NCI-H1930 (cell line): ENCODE measurements around the gene MFSD6.

Experiments used
- DNase-seq, 2 experiments: peaks; one replicate each; lab custom pipeline; 2025; lab: John Stamatoyannopoulos, UW

Gene MFSD6

DNA sequence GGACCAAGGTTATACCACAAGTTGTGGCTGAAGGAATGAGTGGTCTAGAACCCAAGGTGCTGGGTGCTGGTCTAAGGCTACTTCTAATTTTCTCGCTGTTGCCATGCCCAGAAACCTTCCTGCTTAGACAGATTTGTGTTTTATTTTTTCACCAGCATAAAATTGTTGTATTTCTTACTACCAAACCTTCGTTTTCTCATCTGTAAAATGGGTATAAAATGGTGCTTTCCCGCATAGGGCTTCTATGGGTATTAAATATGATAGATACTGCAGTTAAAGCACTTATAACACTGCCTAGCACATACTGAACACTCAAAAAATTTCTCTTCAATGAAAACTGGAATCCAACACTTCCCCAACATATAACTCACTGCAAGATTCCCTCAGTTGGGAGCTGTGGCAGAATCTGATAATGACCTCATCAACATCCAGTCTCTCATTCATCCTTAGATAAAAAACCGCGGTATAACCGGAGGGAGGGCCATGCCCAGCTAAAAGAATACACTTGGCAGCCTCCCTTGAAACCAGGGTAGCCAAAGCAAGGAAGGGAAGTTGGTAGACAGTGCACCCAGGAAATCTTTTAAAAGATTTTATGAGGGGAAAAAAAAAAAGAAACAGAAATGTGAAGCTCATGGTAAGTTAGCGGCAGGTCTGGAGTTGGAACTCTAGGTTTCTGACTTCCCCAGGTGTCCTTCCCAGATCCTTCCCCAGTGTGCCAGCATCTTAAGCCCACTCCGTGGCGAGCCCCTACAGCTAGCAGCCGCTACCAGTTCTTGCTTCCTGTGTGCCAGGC is 125.2 kb downstream of the MFSD6 start:
- no peak for DNase-seq

DNA sequence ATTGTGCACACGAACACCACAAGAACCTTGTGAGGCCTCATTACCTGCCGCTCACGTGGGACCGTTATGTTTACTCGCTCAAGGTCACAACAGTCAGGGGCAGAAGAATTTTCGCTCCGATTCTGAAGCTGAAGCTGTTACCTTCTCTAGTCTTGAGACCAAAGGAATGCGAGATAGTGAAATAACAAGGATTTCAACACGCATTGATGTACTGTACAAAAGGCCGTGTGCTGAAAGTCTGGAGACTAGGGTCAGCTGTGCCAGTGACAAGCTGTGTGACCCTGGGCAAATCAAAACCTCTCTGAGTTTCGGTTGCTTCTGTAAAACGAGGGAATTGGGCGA is 125.8 kb downstream of the MFSD6 start:
- no peak for DNase-seq

DNA sequence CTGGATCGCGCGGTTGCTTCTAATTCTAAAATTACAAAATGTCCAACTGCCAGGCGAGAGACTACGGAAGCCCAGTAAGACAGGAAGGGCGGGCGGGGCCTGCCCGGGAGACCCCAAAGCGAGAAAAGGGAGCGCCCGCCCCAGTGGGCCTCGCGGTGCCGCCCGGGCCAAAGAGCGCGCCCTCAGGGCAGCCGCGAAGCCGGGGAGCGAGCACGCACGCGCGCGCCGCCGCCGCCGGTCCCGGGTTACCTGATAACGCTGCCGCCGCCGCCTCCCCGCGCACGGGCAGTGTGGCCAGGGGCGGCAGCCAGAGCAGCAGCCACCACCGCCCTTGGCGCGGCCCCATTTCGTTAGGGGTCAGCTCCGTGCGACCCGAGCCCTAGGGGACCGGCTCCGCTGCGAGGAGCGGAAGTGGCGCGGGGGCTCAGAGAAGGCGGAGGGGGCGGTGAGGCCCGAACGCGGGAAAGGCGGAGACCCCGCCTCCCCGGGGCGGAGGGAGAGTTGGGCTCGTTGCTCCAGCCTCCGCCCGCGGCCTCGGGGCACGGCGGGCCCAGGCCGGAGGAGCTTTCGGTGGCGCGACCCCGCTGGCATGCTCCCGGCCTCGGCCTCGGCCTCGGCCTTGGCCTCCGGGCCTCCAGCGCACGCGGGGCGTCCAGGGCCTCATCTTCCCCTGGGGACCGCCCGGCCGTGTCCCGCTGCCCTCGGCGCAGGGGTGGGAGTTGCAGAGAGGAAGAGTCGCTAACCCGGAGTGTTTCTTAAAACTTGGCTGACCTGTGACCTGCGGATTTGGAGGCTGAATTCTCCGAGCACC is 126.4 kb downstream of the MFSD6 start, which contains the start of gene NEMP2:
NEMP2 (minus strand) TSS at position 413 of the 811 bp plus-strand sequence; CDS start at position 346, 67 bp downstream.
- peak; percentile 67 to 76 for DNase-seq

DNA sequence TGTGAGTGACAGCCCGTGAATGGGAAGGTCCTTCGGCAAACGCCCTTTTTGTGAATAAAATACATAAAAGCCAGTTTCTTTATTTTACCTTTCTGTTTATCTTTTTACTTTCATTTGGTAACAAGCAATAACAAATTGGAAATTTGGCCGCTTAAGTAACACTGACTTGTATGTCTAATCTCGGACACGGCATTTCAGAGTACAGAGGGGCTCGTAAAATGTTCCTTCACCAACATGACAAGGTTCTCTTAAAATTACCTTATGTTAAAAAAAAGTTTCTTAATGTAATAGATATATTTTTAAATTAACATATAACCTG is 126.9 kb downstream of the MFSD6 start:
- DNase-seq = no peak

DNA sequence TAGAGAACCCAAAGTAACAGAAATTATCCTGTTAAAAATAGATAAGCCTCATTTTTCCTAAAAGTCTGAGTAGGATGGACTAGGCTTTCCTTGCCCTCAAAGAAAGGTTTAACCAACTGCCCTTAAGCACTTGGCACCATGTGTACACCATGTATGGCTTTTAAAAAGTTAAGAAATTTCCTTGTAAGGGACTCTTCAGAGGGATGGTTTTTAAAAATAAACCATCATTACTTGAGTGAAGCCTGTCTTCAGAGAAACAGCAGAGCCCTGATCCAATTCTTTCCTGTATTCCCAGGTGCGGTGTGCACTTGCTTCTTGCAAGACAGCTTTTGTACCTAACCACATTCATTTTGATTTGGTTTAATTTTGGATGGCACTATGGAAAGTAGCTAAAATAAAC is 127.4 kb downstream of the MFSD6 start:
- DNase-seq = no peak

DNA sequence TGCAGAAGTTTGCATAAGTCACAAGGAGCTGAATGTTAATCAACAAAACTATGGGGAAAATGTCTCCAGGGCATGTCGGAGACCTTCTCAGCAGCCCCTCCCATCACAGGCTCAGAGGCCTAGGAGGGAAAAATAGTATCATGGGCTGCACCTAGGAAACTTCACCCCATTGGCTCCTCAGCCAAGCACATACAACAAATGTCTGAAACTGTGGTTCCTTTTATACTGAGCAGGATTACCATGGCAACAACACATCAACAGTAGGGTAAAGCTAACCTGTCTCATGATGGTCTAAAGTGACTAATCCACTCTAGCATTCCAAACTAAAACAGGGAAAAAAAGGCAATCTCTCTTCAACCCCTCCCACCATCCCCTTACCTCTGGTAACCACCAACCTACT is 129.6 kb downstream of the MFSD6 start:
- no peak for DNase-seq

DNA sequence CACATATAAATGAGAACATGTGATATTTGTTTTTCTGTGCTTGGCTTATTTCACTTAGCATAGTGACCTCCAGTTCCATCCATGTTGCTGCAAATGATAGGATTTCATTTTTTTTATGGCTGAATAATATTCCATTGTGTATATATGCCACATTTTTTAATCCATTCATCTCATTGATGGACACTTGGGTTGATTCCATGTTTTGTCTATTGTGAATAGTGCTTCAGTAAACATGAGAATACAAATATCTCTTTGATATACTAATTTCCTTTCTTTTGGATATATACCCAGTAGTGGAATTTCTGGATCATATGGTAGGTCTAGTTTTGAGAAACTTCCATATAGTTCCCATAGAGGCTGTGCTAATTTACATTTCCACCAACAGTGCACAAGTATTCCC is 130.0 kb downstream of the MFSD6 start:
- no peak for DNase-seq

DNA sequence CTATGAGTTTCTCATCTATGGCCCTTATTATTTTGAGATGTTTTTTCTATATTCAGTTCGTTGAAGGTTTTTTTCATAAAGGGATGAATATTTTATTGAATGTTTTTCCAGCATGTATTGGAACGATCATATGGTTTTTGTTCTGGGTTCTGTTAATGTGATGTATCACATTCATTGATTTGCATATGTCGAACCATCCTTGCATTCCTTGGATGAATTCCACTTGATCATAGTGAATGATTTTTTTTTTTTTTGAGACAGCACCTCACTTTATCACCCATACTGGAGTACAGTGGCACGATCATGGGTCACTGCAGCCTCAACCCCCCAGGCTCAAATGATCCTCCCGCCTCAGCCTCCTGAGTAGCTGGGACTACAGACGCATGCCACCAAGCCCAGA is 131.9 kb downstream of the MFSD6 start:
- no peak for DNase-seq

DNA sequence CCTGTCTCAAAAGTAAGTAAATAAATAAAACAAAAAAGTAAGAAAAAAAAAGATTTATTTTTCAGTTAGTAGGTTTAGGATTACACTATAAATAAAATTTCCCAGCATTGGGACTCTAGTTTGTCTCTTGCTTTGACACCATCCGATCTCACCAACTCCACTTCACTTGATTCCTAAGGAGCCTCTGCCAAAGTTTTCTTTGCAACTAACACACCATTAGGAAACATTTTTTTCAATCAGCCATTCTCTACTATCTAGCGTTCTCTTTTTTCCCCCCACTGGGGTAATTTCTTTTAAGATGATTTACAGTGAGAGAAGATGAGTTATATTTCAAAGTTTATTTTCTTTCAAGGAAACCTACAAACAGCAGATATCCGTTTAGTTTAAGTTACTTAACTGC is 136.9 kb downstream of the MFSD6 start:
- DNase-seq = no peak

DNA sequence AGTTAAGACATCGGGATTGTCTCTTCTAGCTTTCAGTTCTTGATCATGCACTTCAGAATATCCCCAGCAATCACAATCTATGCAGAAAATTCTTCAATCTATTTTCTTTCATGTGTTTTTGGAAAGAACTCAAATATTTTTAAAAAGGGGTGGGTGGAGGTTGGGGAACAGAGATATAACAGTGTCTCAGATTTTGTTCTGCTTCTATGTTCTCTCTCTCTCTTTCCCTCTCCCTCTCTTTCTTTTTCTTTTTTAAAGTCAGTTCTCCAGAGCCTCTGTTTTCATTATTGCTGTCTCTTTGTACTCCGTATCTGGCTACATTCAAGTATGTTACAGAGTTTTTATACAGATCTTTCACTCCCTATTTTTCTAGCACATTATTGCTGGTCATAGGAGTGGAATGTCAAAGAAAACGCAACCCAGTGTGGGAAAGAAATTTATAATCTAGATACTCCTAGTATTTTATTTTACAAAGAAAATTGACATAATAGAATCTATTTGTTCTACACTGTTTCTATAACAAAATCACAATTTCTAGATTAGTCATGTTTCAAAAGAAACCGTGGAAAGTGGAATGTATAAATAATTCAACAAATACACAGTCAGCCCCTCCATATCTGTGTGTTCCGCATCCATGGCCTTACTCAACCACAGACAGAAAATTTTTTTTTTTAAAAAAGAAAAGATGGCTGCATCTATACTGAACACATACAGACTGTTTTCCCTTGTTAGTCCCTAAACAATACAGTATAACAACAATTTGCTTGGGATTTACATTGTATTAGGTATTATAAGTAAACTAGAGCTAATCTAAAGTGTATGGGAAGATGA is 137.6 kb downstream of the MFSD6 start:
- DNase-seq = no peak

DNA sequence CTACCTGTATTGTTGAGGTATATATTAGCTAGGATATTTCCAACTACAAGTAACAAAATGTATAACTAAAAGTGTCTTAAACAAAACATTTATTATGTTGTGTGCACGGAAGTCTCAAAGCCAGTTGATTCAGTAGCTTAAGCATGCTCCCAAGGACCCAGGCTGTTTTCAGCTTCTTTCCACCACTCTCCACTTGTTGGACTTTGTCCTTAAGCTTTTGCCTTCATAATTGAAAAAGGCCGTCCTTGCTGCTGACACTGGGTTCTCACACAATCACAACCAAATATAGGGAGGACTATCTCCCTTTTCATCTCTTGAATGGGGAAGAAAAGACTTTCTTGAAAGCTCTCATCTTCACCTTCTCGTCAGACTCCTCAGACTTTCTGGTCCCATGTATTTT is 138.6 kb downstream of the MFSD6 start:
- DNase-seq = no peak

DNA sequence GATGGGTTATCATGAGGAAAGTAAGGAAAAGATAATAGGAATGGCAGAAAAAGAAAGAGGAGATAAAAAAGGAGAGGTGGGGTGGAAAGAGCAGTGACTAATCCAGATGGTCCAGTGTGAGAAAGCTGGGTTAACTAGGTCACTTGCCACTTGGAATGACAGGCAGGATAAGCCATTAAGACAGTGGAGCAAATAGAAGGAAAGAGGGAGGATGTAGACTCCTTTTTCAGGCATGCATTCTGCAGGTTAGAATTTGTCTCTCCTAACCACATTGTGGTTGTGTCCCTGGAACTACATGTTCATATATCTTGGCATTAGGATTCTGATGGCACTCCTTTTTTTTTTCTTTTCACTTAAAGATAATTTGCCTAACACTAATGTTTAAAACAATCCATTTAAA is 139.7 kb downstream of the MFSD6 start:
- DNase-seq = no peak

DNA sequence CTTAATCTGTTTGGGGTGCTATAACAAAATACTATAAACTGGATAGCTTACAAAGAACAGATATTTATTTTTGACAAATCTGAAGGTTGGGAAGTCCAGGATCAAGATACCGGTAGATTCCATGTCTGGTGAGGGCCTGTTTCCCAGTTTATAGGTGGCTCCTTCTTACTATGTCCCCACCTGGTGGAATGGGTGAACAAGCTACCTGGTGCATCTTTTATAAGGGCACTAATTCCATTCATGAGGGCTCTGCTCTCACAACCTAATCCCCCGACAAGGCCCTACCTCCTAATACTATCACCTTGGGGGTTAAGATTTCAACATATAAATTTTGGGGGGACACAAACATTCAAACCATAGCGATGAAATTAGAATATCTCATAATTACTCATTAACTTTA is 142.0 kb downstream of the MFSD6 start:
- DNase-seq = no peak
